NCI-H1105 treated with DMSO at 0.1 percent for 48 hours (cell line): Measurements from ENCODE around the gene GGT7.
"Not testable (repeated sequence)": the region's sequence is repeated elsewhere in the genome, so short reads cannot be mapped to it uniquely, and the experiment has no call there.

Experiments
- DNase-seq: peaks from one replicate; lab custom pipeline; 2025; lab: John Stamatoyannopoulos, UW

GGT7 gene

DNA sequence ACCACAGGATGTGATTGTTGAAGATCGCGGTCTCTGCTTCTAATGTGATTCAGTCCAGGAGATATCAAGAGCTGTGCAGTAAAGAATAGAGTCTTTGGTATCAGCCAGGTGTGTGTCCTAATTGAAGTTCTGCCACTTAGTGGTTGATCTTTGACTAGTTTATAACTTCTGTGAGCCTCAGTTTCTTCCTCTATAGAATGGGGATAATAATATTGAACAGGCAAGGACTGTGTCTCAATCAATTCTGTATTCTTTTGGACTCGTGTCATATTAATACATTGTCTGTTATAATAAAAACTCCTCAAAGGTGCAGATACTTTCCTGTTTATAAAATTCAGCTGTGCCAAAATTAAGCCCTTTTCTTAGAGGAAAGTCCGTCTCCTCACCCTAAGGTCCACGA lies 24.1 kb downstream of the GGT7 start:
- no peak for DNase-seq

DNA sequence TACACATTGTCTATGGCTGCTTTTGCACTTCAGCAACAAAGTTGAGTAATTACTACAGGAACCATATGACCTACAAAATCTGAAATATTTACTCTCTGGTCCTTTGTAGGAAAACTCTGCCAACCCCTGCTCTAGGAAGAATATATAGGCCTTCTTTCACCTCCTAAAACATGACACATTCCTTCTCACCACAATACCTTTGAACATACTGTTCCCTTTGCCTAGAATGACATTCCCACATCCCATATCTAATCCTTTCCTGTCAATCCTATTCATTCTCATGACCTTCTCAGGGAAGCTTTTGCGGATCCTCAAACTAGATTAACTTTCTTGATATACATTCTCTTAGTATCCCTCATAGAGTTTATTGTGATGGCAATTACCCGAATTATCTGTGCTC lies 29.2 kb downstream of the GGT7 start:
- no peak for DNase-seq

DNA sequence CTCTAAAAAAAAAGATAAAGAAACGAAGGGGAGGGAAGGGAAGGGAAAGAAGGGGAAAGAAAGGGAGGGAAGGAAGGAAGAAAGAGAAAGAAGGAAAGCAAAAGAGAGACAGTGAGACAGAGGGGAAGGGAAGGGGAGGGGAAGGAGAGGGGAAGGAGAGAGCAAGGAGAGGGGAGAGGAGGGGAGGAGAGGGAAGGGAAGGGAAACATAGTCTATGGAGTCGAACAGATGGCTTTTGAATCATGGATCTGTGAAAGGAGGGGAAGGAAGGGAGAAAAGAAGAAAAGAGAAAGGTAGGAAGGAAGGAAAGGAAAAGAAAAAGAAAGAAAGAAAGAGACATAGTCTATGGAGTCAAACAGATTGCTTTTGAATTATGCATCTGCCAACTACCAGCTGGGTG lies 30.5 kb downstream of the GGT7 start:
- no peak for DNase-seq

DNA sequence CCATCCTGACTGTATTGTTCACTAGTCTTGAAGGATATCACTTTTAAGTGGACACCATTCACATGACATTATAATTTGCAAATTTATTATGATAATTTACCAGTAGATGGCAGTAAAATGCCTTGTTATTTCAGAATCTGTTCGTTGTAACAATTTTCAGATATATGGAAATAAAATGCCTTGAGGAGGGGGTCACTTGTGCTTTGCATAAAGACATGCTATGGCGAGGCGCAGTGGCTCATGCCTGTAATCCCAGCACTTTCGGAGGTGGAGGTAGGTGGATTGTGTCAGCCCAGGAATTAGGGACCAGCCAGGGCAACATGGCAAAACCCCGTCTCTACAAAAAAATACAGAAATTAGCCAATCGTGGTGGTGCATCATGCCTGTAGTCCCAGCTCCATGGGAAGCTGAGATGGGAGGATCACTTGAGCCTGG lies 38.2 kb downstream of the GGT7 start:
- DNase-seq, result peak; percentile 57

DNA sequence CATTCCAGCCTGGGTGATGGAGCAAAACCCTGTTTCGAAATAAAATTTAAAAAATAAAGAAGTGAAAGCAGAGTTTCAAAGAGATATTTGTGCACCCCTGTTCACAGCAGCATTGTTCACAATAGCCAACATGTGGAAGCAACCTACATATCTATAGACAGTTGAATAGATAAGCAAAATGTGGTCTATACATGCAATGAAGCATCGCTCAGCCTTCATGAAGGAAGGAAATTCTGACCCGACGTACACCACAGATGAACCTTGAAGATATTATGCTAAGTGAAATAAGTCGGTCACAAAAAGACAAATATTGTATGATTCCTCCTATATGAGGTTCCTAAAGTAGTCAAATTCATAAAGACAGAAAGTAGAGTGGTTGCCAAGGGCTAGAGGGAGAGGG lies 40.7 kb downstream of the GGT7 start:
- DNase-seq, result no peak

DNA sequence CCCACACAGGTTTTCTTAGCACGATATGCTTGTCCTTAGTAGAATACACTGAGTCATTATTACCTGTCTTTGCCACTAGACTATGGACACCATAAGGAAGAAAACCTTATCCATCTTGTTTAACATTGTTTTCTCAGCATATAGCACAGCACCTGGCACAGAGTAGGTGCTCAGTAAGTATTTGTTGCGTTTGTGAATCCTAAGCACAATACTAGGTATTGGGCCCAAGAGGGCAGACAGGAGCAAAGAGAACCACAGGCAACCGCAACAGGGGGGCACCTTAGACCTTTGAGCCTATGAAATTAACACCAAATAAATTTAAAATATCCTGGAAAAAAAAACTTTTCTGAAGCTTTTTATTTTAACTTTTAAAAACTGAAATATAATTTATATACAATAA lies 43.5 kb downstream of the GGT7 start:
- DNase-seq, result no peak

DNA sequence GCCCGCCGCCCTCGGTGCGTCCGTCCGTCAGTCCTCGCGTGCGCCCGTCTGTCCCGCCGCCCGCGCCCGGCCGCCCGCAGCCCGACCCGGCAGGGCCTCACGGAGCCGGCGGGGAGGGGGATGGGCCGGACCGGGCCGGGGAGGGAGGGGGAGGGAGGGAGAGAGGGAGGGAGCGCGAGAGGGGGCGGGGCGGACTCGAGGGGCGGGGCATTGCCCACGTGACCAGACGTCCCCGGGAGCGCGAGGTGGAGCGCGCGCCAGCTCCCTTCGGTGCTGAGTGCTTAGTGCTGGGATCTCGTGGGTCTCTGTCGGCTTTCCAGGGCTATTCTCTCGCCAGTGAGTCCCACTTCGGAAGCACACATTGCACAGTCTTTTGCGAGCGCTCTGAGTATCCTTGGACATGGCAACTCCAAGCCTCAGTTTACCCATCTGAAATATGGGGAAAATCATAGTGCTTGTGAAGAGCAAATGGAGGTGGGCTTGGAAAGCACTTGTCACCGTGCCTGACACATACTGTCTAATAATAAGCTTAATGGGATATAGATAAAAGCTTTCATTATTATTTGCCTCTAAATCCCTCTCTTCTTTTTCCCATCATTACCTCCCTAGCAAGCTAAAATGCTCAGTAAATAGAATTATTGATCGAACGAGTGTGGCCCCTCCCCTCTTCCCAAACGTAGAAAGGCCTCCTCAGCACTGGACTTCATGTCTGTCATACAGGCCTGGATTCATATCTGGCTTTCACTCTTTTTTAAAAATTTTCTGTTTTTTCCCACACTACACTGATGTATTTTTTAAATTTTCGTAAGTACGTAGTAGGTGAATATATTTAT lies 46.9 kb downstream of the GGT7 start, which contains the start of gene NCOA6:
Gene NCOA6, minus strand, starts transcription at position 122 of the 833 bp plus-strand sequence. CDS start 43,296 bp downstream, outside the sequence.
- DNase-seq, result peak; percentile 76

DNA sequence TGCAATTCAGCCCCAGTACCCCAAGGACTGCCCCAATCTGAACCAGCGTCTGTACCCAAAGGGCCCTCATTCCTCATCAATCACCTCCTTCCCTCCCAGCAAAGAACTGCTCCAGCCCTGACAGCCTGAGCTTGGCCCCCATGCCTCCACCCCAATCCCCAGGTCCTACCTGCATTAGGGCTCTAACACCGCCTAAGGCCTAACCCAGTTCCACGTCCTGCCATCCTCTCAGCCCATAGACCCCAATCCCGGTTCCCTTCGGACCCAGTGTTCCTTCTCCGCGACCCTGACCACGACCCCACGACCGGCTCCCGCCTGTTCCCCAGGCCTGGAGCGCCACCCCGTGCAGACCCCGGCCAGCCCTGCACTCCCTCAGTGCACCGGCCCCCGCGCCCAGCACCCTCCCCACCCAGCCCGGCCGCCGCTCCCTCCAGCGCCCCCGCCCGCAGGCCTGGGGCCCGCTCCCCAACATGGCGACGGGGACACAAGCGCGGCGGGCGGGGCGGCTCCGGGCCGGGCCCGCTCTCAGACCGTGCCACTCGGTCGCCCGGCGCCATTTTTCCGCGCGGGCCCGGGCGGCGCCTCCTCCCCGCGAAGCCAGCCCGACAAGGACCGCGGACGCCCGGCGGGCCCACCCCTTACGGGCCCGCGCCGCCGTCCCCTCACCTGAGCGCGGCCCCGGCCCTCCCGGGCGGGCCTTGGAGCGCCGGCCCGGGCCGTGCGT lies 47.7 kb downstream of the GGT7 start:
- peak; percentile 44 for DNase-seq

DNA sequence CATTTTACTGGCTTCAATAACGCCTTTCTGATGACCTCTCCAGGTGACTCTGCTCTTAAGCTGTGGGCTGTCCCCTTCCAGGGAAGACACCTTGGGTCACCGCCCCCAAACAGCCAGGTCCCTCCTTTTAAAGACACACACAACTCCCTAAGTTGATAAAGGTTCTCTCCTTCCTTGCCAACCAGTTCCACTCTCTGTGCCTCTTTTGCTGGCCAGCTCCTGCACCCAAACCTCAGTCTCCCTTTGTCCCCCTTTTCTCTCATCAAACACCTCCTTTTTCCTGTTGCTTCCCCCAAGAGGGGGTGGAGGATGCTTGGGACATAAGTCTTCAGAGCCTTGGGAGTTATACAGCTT lies 48.2 kb downstream of the GGT7 start:
- peak; percentile 78 for DNase-seq

DNA sequence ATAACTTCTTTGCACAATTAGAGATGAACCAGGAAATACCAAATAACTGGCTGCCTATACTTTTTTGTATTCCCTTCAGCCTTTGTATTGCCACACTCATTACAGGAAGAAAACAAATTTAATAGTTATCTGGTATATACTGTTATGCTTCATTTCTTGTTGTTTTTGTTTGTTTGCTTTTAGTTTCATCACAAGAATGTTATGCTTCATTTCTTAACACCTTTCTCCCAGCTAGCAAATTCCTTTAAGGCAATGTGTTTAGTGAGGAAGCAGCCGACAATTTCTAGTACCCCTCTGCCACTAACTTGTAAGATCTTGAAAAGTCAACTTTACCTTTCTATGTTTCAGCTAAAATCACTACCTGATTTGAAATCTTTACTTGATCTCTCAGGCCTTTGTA lies 48.6 kb downstream of the GGT7 start:
- DNase-seq, result no peak

DNA sequence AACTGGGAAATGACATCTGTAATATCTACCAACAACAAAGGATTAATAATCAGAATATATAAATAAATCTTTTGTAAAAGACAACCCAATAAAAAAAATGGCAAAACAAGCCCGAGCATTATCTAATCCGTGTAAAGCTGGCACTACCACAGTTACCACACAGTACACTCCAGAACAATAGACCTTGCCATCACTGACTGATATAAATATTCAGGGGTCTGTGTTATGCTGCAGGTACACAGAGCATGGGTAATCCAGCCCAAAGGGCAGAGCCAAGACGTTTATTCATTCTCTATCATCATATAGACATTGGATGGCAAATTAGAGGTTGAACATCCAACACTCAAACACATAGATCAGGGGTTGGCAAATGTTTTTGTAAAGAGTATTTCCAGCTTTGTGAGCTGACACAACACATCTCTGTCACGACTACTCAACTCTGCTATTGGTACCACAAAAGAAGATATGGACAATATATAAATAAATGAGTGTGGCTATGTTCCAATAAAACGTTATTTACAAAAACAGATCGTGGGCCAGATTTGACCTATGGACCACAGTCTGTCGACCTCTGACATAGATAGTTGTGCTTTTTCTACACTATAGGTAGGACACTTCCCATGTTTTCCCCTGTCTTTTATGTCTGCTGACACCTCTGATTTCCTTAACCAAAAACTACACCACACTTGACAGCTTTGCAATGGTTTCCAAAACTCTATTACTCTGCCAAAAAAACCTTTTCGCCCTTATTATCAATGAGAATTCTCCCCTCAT lies 51.7 kb downstream of the GGT7 start:
- no peak for DNase-seq

DNA sequence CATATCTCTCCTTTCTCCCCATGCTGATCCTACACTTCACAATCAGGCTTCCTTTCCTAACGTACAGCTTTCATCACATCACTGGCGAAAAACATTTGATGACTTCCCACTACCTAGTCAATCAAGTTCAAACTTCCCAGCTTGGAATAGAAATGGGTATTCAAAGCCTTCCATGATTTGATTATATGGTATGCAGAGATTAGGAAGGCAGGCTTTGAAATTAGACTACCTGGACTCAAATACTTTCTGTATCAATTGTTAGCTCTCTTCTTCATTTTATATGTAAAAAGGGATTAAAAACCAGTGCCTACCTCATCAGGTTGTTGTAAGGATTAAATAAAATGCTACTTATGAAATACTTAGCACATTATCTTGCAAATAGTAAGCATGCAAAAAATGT lies 54.9 kb downstream of the GGT7 start:
- DNase-seq, result no peak

DNA sequence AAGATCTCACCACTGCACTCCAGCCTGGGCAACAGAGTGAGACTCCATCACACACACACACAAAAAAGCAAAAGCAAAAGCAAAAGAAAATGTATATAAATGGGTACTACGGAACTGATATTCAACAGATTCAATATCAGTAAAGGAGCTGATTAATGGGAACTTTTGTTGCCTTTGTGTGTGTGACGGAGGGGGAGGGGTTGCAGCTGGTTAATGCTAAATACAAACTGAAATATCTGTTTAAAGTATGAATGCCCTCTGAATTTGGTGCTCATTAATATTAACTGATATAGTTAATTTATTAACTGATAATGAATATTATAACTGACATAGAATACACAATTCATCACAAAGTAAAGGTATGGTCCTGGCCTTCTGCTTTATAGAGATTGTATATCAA lies 55.6 kb downstream of the GGT7 start:
- no peak for DNase-seq

DNA sequence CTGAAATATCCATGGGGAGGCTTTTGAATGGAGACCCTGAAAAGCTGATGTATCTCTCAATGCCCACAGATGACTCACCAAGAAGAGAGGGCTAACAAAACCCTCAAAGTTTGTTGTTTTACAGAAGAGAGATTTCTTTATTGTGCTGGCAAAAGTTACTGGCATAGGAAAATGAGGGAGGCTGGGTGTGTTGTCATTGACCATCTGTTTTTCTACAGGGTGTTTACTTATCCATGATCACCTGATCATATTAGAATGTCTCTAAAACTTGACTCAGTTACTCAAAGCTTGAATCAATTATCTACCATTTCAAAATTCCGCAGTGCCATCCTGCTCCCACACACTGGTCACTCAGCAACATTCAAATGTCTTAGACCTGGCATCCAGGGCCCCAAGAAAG lies 57.0 kb downstream of the GGT7 start:
- no peak for DNase-seq

DNA sequence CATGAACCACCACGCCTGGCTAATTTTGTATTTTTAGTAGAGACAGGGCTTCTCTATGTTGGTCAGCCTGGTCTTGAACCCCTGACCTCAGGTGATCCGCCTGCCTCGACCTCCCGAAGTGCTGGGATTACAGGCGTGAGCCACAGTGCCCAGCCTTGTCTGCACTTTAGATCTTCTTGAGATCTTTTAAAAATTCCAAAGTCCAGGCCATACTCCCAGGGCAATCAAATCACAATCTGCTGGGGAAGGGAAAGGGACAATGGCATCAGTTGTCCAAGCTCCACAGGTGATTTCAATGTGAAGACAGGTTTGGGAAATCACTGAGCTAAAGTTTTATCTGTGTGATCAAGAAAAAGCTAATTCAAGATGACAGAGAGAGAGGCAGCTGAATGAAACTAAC lies 64.1 kb downstream of the GGT7 start:
- no peak for DNase-seq

DNA sequence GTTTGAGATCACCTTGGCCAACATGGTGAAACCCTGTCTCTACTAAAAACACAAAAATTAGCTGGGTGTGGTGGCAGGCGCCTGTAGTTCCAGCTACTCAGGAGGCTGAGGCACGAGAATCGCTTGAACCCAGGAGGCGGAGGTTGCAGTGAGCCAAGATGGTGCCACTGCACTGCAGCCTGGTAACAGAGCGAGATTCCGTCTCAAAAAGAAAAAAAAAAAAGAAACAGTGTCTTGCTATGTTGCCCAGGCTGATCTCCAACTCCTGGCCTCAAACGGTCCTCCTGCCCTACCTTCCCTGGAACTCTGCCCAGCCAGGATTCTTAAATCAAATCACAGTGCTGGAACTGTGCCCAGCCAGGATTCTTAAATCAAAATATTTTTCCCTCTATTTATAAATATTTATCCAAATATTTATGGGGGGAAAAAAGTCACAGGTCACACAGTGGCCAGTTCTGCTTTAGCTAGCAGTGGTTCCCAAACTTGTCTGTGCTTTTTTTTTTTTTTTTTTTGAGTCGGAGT lies 64.7 kb downstream of the GGT7 start:
- DNase-seq, result not testable (repeated sequence)

DNA sequence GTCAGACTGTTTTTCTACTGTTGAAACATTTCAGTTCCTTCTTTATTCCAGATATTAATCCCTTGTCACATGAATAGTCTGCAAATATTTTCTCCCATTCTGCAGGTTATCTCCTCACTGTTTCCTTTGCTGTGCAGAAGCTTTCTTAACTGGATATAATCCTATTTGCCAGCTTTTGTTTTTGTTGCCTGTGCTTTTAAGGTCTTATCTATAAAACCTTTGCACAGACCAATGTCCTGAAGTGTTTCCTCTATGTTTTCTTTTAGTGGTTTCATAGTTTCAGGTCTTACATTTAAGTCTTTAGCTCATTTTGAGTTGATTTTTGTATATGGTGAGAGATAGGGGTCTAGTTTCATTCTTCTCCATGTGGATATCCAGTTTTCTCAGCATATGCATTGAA lies 66.4 kb downstream of the GGT7 start:
- DNase-seq, result no peak

DNA sequence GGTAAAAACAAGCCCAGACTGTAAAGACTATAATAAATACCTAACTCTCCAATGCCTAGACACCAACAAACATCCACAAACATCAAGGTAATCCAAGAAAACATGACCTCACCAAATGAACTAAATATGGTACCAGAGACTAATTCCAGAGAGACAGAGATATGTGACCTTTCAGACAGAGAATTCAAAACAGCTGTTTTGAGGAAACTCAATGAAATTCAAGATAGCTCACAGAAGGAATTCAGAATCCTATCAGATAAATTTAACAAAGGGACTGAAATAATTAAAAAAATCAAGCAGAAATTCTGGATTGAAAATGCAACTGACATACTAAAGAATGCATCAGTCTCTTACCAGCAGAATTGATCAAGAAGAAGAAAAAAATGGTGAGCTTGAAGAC lies 73.8 kb downstream of the GGT7 start:
- no peak for DNase-seq

DNA sequence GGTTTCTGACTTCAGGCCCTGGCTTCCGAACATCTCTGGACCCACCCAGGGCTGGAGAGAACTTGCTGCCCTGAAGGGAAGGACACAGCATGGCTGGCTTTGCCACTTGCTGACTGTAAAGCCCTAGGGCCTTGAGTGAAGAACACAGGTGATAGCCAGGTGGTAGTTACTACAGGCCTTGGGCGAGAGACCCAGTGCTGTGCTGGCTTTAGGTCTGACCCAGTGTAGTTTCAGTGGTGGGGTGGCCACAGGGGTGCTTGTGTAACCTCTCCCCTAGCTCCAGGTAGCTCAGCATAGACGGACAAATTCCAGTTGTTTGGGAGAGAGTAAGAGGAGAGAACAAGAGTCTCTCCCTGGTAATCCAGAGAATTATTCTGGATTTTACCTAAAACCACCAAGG lies 74.3 kb downstream of the GGT7 start:
- no peak for DNase-seq

DNA sequence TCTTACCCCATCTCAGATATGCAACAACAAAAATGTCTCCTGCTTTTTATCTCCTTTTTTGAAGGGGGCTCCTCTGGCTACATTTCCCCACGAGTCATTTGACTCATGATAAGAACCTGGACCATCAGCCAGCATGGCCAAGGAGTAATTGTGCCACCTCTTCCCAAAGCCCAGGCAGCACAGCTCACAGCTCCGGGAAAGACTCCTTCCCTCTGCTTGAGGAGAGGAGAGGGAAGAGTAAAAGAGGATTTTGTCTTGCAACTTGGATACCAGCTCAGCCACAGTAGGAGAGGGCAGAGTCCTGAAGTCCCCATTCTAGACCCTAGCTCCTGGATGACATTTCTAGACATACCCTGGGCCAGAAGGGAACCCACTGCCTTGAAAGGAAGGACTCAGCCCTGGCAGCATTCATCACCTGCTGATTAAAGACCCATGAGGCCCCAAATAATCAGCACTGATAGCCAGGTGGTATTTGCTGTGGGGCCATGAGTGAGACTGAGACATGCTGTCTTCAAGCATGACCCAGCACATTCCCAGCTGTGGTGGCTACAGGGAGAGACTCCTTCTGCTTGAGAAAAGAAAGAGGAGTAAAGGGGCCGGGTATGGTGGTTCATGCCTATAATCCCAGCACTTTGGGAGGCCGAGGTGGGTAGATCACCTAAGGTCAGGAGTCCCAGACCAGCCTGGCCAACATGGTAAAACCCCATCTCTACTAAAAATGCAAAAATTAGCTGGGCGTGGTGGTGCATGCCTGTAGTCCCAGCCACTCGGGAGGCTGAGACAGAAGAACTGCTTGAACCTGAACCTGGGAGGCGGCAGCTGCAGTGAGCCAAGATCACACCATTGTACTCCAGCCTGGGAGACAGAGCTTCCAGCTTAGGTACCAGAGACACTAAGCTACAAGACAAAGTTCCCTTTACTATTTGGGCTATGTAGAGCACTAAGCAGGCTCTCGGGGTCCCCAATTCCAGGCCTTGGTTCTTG lies 75.4 kb downstream of the GGT7 start:
- no peak for DNase-seq
